HepG2 (cell line): ENCODE results near the gene KLHL12. TPM values are rescaled to one million over a fixed set of nuclear protein-coding genes. Genes with fewer than 3 reads are reported as not detected.
A peak's percentile ranks its signal among the peaks of the same experiment; 100 is the strongest.

Source experiments
- AKNA ChIP-seq: sonication (generic); formaldehyde crosslinking; IDR thresholded peaks from 2 replicates; pipeline ENCODE4 v1.4.0; 2020; ENCODE audit warnings: missing genetic modification reagents, borderline replicate concordance
- ARNTL ChIP-seq: sonication (generic); formaldehyde crosslinking; IDR thresholded peaks from 2 replicates; pipeline ENCODE4 v1.4.0; 2020; ENCODE audit warnings: mild to moderate bottlenecking, missing genetic modification reagents
- CEBPB ChIP-seq: IDR thresholded peaks from 2 replicates; pipeline ENCODE4 v1.6.1; 2011; ENCODE audit warnings: low read depth, low read length, improper control_type of control experiment, borderline replicate concordance
- DNMT1 ChIP-seq: sonication (generic); formaldehyde crosslinking; IDR thresholded peaks from 2 replicates; pipeline ENCODE4 v1.5.1; 2020; ENCODE audit warnings: mild to moderate bottlenecking, missing genetic modification reagents
- DZIP1 ChIP-seq: sonication (generic); formaldehyde crosslinking; IDR thresholded peaks from 2 replicates; pipeline ENCODE4 v1.5.0; 2020; ENCODE audit warnings: mild to moderate bottlenecking, missing genetic modification reagents
- FLYWCH1 ChIP-seq: sonication (generic); formaldehyde crosslinking; IDR thresholded peaks from 2 replicates; pipeline ENCODE4 v1.8.1; 2023; ENCODE audit warnings: mild to moderate bottlenecking, missing genetic modification reagents
- NAIF1 ChIP-seq: sonication (generic); formaldehyde crosslinking; IDR thresholded peaks from 2 replicates; pipeline ENCODE4 v1.5.0; 2020; ENCODE audit warnings: mild to moderate bottlenecking, missing genetic modification reagents, borderline replicate concordance
- RBAK ChIP-seq: sonication (generic); formaldehyde crosslinking; IDR thresholded peaks from 2 replicates; pipeline ENCODE4 v1.5.1; 2020; ENCODE audit warnings: mild to moderate bottlenecking, missing genetic modification reagents
- REPIN1 ChIP-seq: sonication (generic); formaldehyde crosslinking; IDR thresholded peaks from 2 replicates; pipeline ENCODE4 v1.8.0; 2022; ENCODE audit warnings: missing genetic modification reagents, low read depth, mild to moderate bottlenecking, borderline replicate concordance
- SMARCC2 ChIP-seq: fragments of 450-650 bp; IDR thresholded peaks from 2 replicates; pipeline ENCODE4 v1.6.1; 2017; ENCODE audit warnings: antibody characterized with exemption, mild to moderate bottlenecking
- SNAPC5 ChIP-seq: sonication (generic); formaldehyde crosslinking; IDR thresholded peaks from 2 replicates; pipeline ENCODE4 v1.8.1; 2023; ENCODE audit warnings: mild to moderate bottlenecking, missing genetic modification reagents, borderline replicate concordance
- SP140L ChIP-seq: sonication (generic); formaldehyde crosslinking; IDR thresholded peaks from 2 replicates; pipeline ENCODE4 v1.4.0; 2020; ENCODE audit warnings: missing genetic modification reagents, borderline replicate concordance
- TP53 ChIP-seq: sonication (generic); formaldehyde crosslinking; conservative IDR thresholded peaks from 2 replicates; pipeline ENCODE4 v1.4.0; 2020; ENCODE audit warnings: missing genetic modification reagents
- ZEB1 ChIP-seq: IDR thresholded peaks from 2 replicates; pipeline ENCODE4 v1.6.1; 2012; ENCODE audit warnings: mild to moderate bottlenecking, low read depth, inconsistent platforms; ENCODE audit not compliant: insufficient replicate concordance
- ZNF136 ChIP-seq: sonication (generic); formaldehyde crosslinking; IDR thresholded peaks from 2 replicates; pipeline ENCODE4 v1.8.1; 2022; ENCODE audit warnings: low read depth, mild to moderate bottlenecking, moderate library complexity, missing genetic modification reagents
- ZNF225 ChIP-seq: sonication (generic); formaldehyde crosslinking; IDR thresholded peaks from 2 replicates; pipeline ENCODE4 v1.4.0; 2020; ENCODE audit warnings: mild to moderate bottlenecking, missing genetic modification reagents
- ZNF282 ChIP-seq: fragments of 450-650 bp; IDR thresholded peaks from 2 replicates; pipeline ENCODE4 v1.6.1; 2018; ENCODE audit not compliant: partially characterized antibody
- ZNF296 ChIP-seq: sonication (generic); formaldehyde crosslinking; conservative IDR thresholded peaks from 2 replicates; pipeline ENCODE4 v1.5.0; 2020; ENCODE audit warnings: mild to moderate bottlenecking, missing genetic modification reagents
- ZNF34 ChIP-seq: sonication (generic); formaldehyde crosslinking; IDR thresholded peaks from 2 replicates; pipeline ENCODE4 v1.4.0; 2020; ENCODE audit warnings: mild to moderate bottlenecking, missing genetic modification reagents, borderline replicate concordance
- ZNF7 ChIP-seq: IDR thresholded peaks from 2 replicates; pipeline ENCODE4 v1.6.1; 2016; ENCODE audit warnings: missing biosample characterization, missing genetic modification reagents
- ZUFSP ChIP-seq: sonication (generic); formaldehyde crosslinking; IDR thresholded peaks from 2 replicates; pipeline ENCODE4 v1.9.0; 2021; ENCODE audit warnings: missing genetic modification reagents, mild to moderate bottlenecking, borderline replicate concordance
- polyA plus RNA-seq, 8 experiments: library from polyadenylated mRNA; depleted of rRNA in 3 of 8; stranded (reverse) in 7 of 8; unstranded in 1 of 8; fragments of >200 nt; fragmentation: Illumina TruSeq in 4 of 8; extraction: Trizol in 4 of 8; gene quantifications; 2 replicates each; pipeline versions ENCODE4 v1.2.1 to v1.2.3, GENCODE V29; 2011 to 2016; ENCODE audit warnings: low read depth in 4 of 8, missing spikeins in 1 of 8, mixed read lengths in 1 of 8; ENCODE audit not compliant: insufficient read depth in 1 of 8
- total RNA-seq, 5 experiments: library from RNA; depleted of rRNA; stranded (reverse); fragments of >200 nt; fragmentation: Illumina TruSeq; extraction: Trizol; gene quantifications; 2 replicates each; pipeline ENCODE4 v1.2.3, GENCODE V29; 2016; ENCODE audit warnings: low read depth in 1 of 5

Gene KLHL12
- total and polyA plus RNA-seq, 2 of the 13 experiments (the other 11 are each of a cell fraction or from before 2014, with no cell fraction given), result 19.2 to 25.2 TPM

GRCh38 chr1:202861420-202862132, 65.5 kb downstream of the KLHL12 start (continued):
- no peak for TF ChIP-seq DZIP1 (CRISPR knock-in tag)
- no peak for TF ChIP-seq ARNTL (CRISPR knock-in tag)
- no peak for TF ChIP-seq SNAPC5 (CRISPR knock-in tag)
- no peak for TF ChIP-seq ZEB1
- no peak for TF ChIP-seq ZNF136 (CRISPR knock-in tag)
- TF ChIP-seq ZNF34 (CRISPR knock-in tag), result no peak
- TF ChIP-seq SP140L (CRISPR knock-in tag), result no peak
- TF ChIP-seq ZNF296 (CRISPR knock-in tag), result no peak
- peak; percentile 14; the same call in 1 of the 2 replicates for TF ChIP-seq NAIF1 (CRISPR knock-in tag)
- TF ChIP-seq REPIN1 (CRISPR knock-in tag), result no peak
- TF ChIP-seq SMARCC2, result no peak
- TF ChIP-seq ZNF282, result no peak
- no peak for TF ChIP-seq DNMT1 (CRISPR knock-in tag)
- TF ChIP-seq FLYWCH1 (CRISPR knock-in tag), result no peak
- no peak for TF ChIP-seq ZNF225
- no peak for TF ChIP-seq ZUFSP (CRISPR knock-in tag)
- TF ChIP-seq RBAK (CRISPR knock-in tag), result no peak
- no peak for TF ChIP-seq AKNA (CRISPR knock-in tag)
- no peak for TF ChIP-seq ZNF7
- TF ChIP-seq TP53 (CRISPR knock-in tag), result no peak
- TF ChIP-seq CEBPB, result peak; percentile 87
